Activated T-helper 17 cell treated with anti-CD3 and anti-CD28 coated beads, Interleukin-2, amount 50 U/mL, for 72 hours (primary cell): ENCODE data around the gene KCNN3. TPM values are rescaled to one million over a fixed set of nuclear protein-coding genes. Genes with fewer than 3 reads are reported as not detected.

Source experiments
- ATAC-seq: fragments of 150-1000 bp; cut with Tn5 transposase; replicated peaks from 2 replicates; pipeline ENCODE4 v1.10.0; 2021; ENCODE audit warnings: mild to moderate bottlenecking, moderate library complexity
- H3K27ac Mint-ChIP-seq: one replicate; pipeline ENCODE4 v1.8.0; 2022; ENCODE audit warnings: mixed read lengths
- H3K27me3 Mint-ChIP-seq: one replicate; pipeline ENCODE4 v1.8.0; 2022; ENCODE audit warnings: mixed read lengths
- H3K36me3 Mint-ChIP-seq: one replicate; pipeline ENCODE4 v1.8.0; 2022; ENCODE audit warnings: low read depth, mild to moderate bottlenecking, mixed read lengths
- H3K4me1 Mint-ChIP-seq: one replicate; pipeline ENCODE4 v1.8.0; 2022; ENCODE audit warnings: mixed read lengths
- H3K4me3 Mint-ChIP-seq: one replicate; pipeline ENCODE4 v1.8.0; 2022; ENCODE audit warnings: mild to moderate bottlenecking, mixed read lengths
- H3K9me3 Mint-ChIP-seq: one replicate; pipeline ENCODE4 v1.8.0; 2022; ENCODE audit warnings: mixed read lengths
- total RNA-seq, 2 donors: library from RNA; stranded (reverse); gene quantifications; one replicate each; pipeline ENCODE4 v1.2.3, GENCODE V29; 2022

KCNN3 gene
- total RNA-seq, 2 donors from 2014 or later = 0.11 to 0.37 TPM

GRCh38 chr1:154845174-154845573, 24.9 kb downstream of the KCNN3 start:
- no peak for ATAC-seq
- Mint-ChIP-seq H3K4me1 (peaks cover 11% of the 10 kb centered on the region), H3K9me3 (no peaks in the 10 kb centered on the region), H3K27ac (no peak overlapping the region), H3K36me3 (no peaks in the 10 kb centered on the region), H3K27me3 (peaks cover 11% of the 10 kb centered on the region), H3K4me3 (no peak overlapping the region)

- Mint-ChIP-seq H3K27me3 (peaks cover 11% of the 10 kb centered on the region), H3K4me3 (no peak overlapping the region), H3K9me3 (no peaks in the 10 kb centered on the region), H3K27ac (no peak overlapping the region), H3K4me1 (peaks cover 4% of the 10 kb centered on the region), H3K36me3 (no peaks in the 10 kb centered on the region)
- ATAC-seq = no peak
These were observed 25.8 kb downstream of the KCNN3 start for GRCh38 chr1:154844297-154844681.

- no peak for ATAC-seq
- Mint-ChIP-seq H3K36me3 (no peaks in the 10 kb centered on the region), H3K4me3 (no peak overlapping the region)
These were observed 26.3 kb downstream of the KCNN3 start for GRCh38 chr1:154843636-154844296.

GRCh38 chr1:154842635-154843034, 27.4 kb downstream of the KCNN3 start:
- no peaks in the 10 kb centered on the region for H3K4me1 Mint-ChIP-seq
- no peak overlapping the region for H3K4me3 Mint-ChIP-seq
- peaks cover 7% of the 10 kb centered on the region for H3K27me3 Mint-ChIP-seq
- ATAC-seq = peak; percentile 77
- no peak overlapping the region for H3K27ac Mint-ChIP-seq
- H3K9me3 Mint-ChIP-seq = no peaks in the 10 kb centered on the region
- H3K36me3 Mint-ChIP-seq = no peaks in the 10 kb centered on the region

More at GRCh38 chr1:154843636-154844296, 26.3 kb downstream of the KCNN3 start:
- Mint-ChIP-seq H3K9me3 (no peaks in the 10 kb centered on the region), H3K4me1 (no peaks in the 10 kb centered on the region), H3K27me3 (peaks cover 7% of the 10 kb centered on the region), H3K27ac (no peak overlapping the region)

- Mint-ChIP-seq H3K27ac (no peak overlapping the region), H3K9me3 (no peaks in the 10 kb centered on the region), H3K36me3 (no peaks in the 10 kb centered on the region), H3K4me3 (no peak overlapping the region), H3K4me1 (no peaks in the 10 kb centered on the region), H3K27me3 (peaks cover 10% of the 10 kb centered on the region)
- ATAC-seq = no peak
These were observed 28.7 kb downstream of the KCNN3 start for GRCh38 chr1:154841384-154841783.

GRCh38 chr1:154840269-154841176, 29.6 kb downstream of the KCNN3 start:
- Mint-ChIP-seq H3K4me1 (no peaks in the 10 kb centered on the region), H3K27ac (no peak overlapping the region), H3K4me3 (no peak overlapping the region), H3K27me3 (peaks cover 16% of the 10 kb centered on the region), H3K36me3 (no peaks in the 10 kb centered on the region), H3K9me3 (no peaks in the 10 kb centered on the region)
- ATAC-seq = no peak

- no peaks in the 10 kb centered on the region for H3K36me3 Mint-ChIP-seq
- peaks cover 19% of the 10 kb centered on the region for H3K27me3 Mint-ChIP-seq
- ATAC-seq = no peak
- H3K4me3 Mint-ChIP-seq = no peak overlapping the region
- no peaks in the 10 kb centered on the region for H3K9me3 Mint-ChIP-seq
- H3K27ac Mint-ChIP-seq = no peak overlapping the region
- no peaks in the 10 kb centered on the region for H3K4me1 Mint-ChIP-seq
These were observed 30.4 kb downstream of the KCNN3 start for GRCh38 chr1:154839691-154840090.

GRCh38 chr1:154838988-154839387, 31.1 kb downstream of the KCNN3 start:
- no peak overlapping the region for H3K4me3 Mint-ChIP-seq

GRCh38 chr1:154838461-154838860, 31.6 kb downstream of the KCNN3 start:
- Mint-ChIP-seq H3K36me3 (no peaks in the 10 kb centered on the region), H3K27me3 (peaks cover 23% of the 10 kb centered on the region), H3K27ac (no peak overlapping the region), H3K4me3 (no peak overlapping the region), H3K4me1 (no peaks in the 10 kb centered on the region), H3K9me3 (no peaks in the 10 kb centered on the region)
- ATAC-seq = no peak

More at GRCh38 chr1:154838988-154839387, 31.1 kb downstream of the KCNN3 start:
- Mint-ChIP-seq H3K27ac (no peak overlapping the region), H3K4me1 (no peaks in the 10 kb centered on the region), H3K36me3 (no peaks in the 10 kb centered on the region), H3K9me3 (no peaks in the 10 kb centered on the region), H3K27me3 (peaks cover 23% of the 10 kb centered on the region)
- no peak for ATAC-seq

GRCh38 chr1:154837672-154838171, 32.4 kb downstream of the KCNN3 start:
- Mint-ChIP-seq H3K4me3 (no peak overlapping the region), H3K9me3 (no peaks in the 10 kb centered on the region), H3K4me1 (no peaks in the 10 kb centered on the region), H3K27ac (no peak overlapping the region), H3K27me3 (peaks cover 23% of the 10 kb centered on the region), H3K36me3 (no peaks in the 10 kb centered on the region)
- ATAC-seq = no peak

GRCh38 chr1:154837034-154837671, 32.9 kb downstream of the KCNN3 start:
- Mint-ChIP-seq H3K9me3 (no peaks in the 10 kb centered on the region), H3K4me3 (no peak overlapping the region), H3K27ac (no peak overlapping the region), H3K4me1 (no peaks in the 10 kb centered on the region), H3K36me3 (no peaks in the 10 kb centered on the region), H3K27me3 (peaks cover 23% of the 10 kb centered on the region)
- no peak for ATAC-seq

GRCh38 chr1:154835531-154836324, 34.4 kb downstream of the KCNN3 start:
- Mint-ChIP-seq H3K4me1 (no peaks in the 10 kb centered on the region), H3K9me3 (no peaks in the 10 kb centered on the region), H3K4me3 (no peak overlapping the region), H3K27ac (no peak overlapping the region), H3K27me3 (peaks cover 23% of the 10 kb centered on the region), H3K36me3 (no peaks in the 10 kb centered on the region)
- no peak for ATAC-seq

- peaks cover 23% of the 10 kb centered on the region for H3K27me3 Mint-ChIP-seq
- H3K36me3 Mint-ChIP-seq = no peaks in the 10 kb centered on the region
- no peak for ATAC-seq
- no peak overlapping the region for H3K4me3 Mint-ChIP-seq
- no peaks in the 10 kb centered on the region for H3K4me1 Mint-ChIP-seq
- no peaks in the 10 kb centered on the region for H3K9me3 Mint-ChIP-seq
- H3K27ac Mint-ChIP-seq = no peak overlapping the region
These were observed 36.2 kb downstream of the KCNN3 start for GRCh38 chr1:154833841-154834240.

- Mint-ChIP-seq H3K27me3 (peaks cover 17% of the 10 kb centered on the region), H3K36me3 (no peaks in the 10 kb centered on the region), H3K27ac (no peak overlapping the region), H3K4me1 (no peaks in the 10 kb centered on the region), H3K4me3 (no peak overlapping the region), H3K9me3 (no peaks in the 10 kb centered on the region)
- ATAC-seq = no peak
These were observed 36.9 kb downstream of the KCNN3 start for GRCh38 chr1:154833209-154833608.
